H1 (cell line): ENCODE data around the gene TMBIM1. TPM values are rescaled to one million over a fixed set of nuclear protein-coding genes. Genes with fewer than 3 reads are reported as not detected.

ENCODE experiments used
- CTCF ChIA-PET: fragments of 300-600 bp; sonication (Branson Sonifier 250); formaldehyde crosslinking; loops from one replicate; lab custom pipeline; 2021; ENCODE audit not compliant: partially characterized antibody; lab: Charles Lee
- POLR2A ChIA-PET: fragments of 300-600 bp; sonication (Branson Sonifier 250); formaldehyde crosslinking; loops from one replicate; lab custom pipeline; 2021; ENCODE audit warnings: inconsistent platforms; ENCODE audit not compliant: partially characterized antibody; lab: Charles Lee
- DNase-seq, 2 experiments: peaks; one replicate each; pipeline versions ENCODE4 v3.0.0 to v3.0.0-alpha.2; 2010 to 2022; ENCODE audit warnings: low spot score in 2 of 2, low read depth in 1 of 2, mixed read lengths in 1 of 2
- FAIRE-seq: peaks from 2 replicates; lab custom pipeline; 2011; peaks lifted over from hg19 to GRCh38; lab: Jason Lieb, UNC
- H2AFZ ChIP-seq: 2 replicates; pipeline ENCODE4 v1.8.1; 2012; ENCODE audit warnings: low read length, inconsistent platforms
- H2AK5ac ChIP-seq: 2 replicates; pipeline ENCODE4 v1.6.1; 2013; ENCODE audit warnings: low read depth, low read length
- H2BK120ac ChIP-seq: replicated peaks from 2 replicates; pipeline ENCODE3; 2013; ENCODE audit warnings: low read depth, low read length, inconsistent platforms
- H2BK12ac ChIP-seq: 2 replicates; pipeline ENCODE4 v1.6.1; 2013; ENCODE audit warnings: low read depth, low read length
- H2BK15ac ChIP-seq: 2 replicates; pipeline ENCODE4 v1.6.1; 2013; ENCODE audit warnings: low read length
- H2BK20ac ChIP-seq: 2 replicates; pipeline ENCODE4 v1.6.1; 2013; ENCODE audit warnings: low read length
- H2BK5ac ChIP-seq: 2 replicates; pipeline ENCODE4 v1.6.1; 2013; ENCODE audit warnings: low read depth, low read length
- H3K14ac ChIP-seq: 2 replicates; pipeline ENCODE4 v1.6.1; 2013; ENCODE audit warnings: inconsistent platforms; ENCODE audit not compliant: insufficient read length
- H3K18ac ChIP-seq: 2 replicates; pipeline ENCODE4 v1.6.1; 2013; ENCODE audit warnings: low read length; ENCODE audit errors: extremely low read depth
- H3K23ac ChIP-seq: 2 replicates; pipeline ENCODE4 v1.6.1; 2013; ENCODE audit warnings: inconsistent platforms; ENCODE audit not compliant: insufficient read length
- H3K23me2 ChIP-seq: 2 replicates; pipeline ENCODE4 v1.6.1; 2013; ENCODE audit warnings: low read depth, low read length
- H3K27ac ChIP-seq: 2 replicates; pipeline ENCODE4 v1.6.1; 2011; ENCODE audit warnings: low read depth, low read length, inconsistent platforms
- H3K27me3 ChIP-seq, 4 experiments: replicated peaks in 1 of 4; 1 replicate in 1 of 4; 2 replicates in 3 of 4; pipeline versions ENCODE4 v1.6.1 to v1.8.1; 2011 to 2013; ENCODE audit warnings: low read length in 3 of 4, mild to moderate bottlenecking in 3 of 4, inconsistent platforms in 2 of 4, mixed read lengths in 2 of 4, moderate library complexity in 1 of 4; ENCODE audit not compliant: control insufficient read depth in 3 of 4, insufficient read depth in 3 of 4; ENCODE audit errors: extremely low read depth in 1 of 4
- H3K36me3 ChIP-seq, 4 experiments: 2 replicates each; pipeline versions ENCODE4 v1.6.1 to v1.8.1; 2011 to 2013; ENCODE audit warnings: mild to moderate bottlenecking in 4 of 4, low read length in 3 of 4, moderate library complexity in 2 of 4, control low read depth in 1 of 4, inconsistent platforms in 1 of 4; ENCODE audit not compliant: insufficient read depth in 4 of 4, control insufficient read depth in 2 of 4
- H3K4ac ChIP-seq: replicated peaks from 2 replicates; pipeline ENCODE3; 2013; ENCODE audit warnings: low read length, low read depth, mixed read lengths, inconsistent platforms; ENCODE audit not compliant: insufficient read length
- H3K4me1 ChIP-seq, 4 experiments: replicated peaks in 1 of 4; 1 replicate in 1 of 4; 2 replicates in 3 of 4; pipeline versions ENCODE4 v1.6.1 to v1.8.1; 2011 to 2013; ENCODE audit warnings: low read length in 3 of 4, inconsistent platforms in 2 of 4, mixed read lengths in 1 of 4; ENCODE audit not compliant: insufficient read depth in 4 of 4, control insufficient read depth in 3 of 4
- H3K4me2 ChIP-seq, 2 experiments: 2 replicates each; pipeline versions ENCODE4 v1.6.1 to v1.8.1; 2011 to 2013; ENCODE audit warnings: low read depth in 2 of 2, low read length in 2 of 2, control low read depth in 1 of 2, inconsistent platforms in 1 of 2, mild to moderate bottlenecking in 1 of 2; ENCODE audit not compliant: insufficient read depth in 1 of 2
- H3K4me3 ChIP-seq, 4 experiments: fragments of 200-600, 300-600 bp in 1 of 4; sonication (generic), shearing (Covaris generic), sonication (Bioruptor Twin) in 1 of 4; 2 replicates each; pipeline versions ENCODE4 v1.5.1 to v1.8.1; 2011 to 2016; ENCODE audit warnings: low read length in 4 of 4, low read depth in 3 of 4, control low read depth in 2 of 4, inconsistent platforms in 2 of 4, mild to moderate bottlenecking in 2 of 4, mixed read lengths in 1 of 4, moderate library complexity in 1 of 4; ENCODE audit not compliant: insufficient read depth in 2 of 4; ENCODE audit errors: extremely low read depth in 1 of 4
- H3K56ac ChIP-seq: replicated peaks from 2 replicates; pipeline ENCODE3; 2013; ENCODE audit warnings: low read depth, mild to moderate bottlenecking, mixed read lengths, low read length, inconsistent platforms; ENCODE audit not compliant: insufficient read length
- H3K79me1 ChIP-seq: 2 replicates; pipeline ENCODE4 v1.6.1; 2013; ENCODE audit warnings: low read depth, low read length, control low read depth
- H3K79me2 ChIP-seq, 2 experiments: 2 replicates each; pipeline versions ENCODE4 v1.6.1 to v1.8.1; 2012 to 2013; ENCODE audit warnings: low read length in 2 of 2, mild to moderate bottlenecking in 2 of 2, inconsistent platforms in 1 of 2; ENCODE audit not compliant: insufficient read depth in 2 of 2, control insufficient read depth in 1 of 2
- H3K9ac ChIP-seq, 4 experiments: replicated peaks in 1 of 4; 1 replicate in 1 of 4; 2 replicates in 3 of 4; pipeline versions ENCODE4 v1.6.1 to v1.8.1; 2011 to 2013; ENCODE audit warnings: low read depth in 3 of 4, low read length in 3 of 4, control low read depth in 2 of 4, mild to moderate bottlenecking in 2 of 4, moderate library complexity in 2 of 4, inconsistent platforms in 1 of 4; ENCODE audit errors: extremely low read depth in 1 of 4
- H3K9me3 ChIP-seq, 2 experiments: 2 replicates each; pipeline versions ENCODE4 v1.6.1 to v1.8.1; 2012 to 2013; ENCODE audit warnings: mild to moderate bottlenecking in 2 of 2, moderate library complexity in 2 of 2, control low read depth in 1 of 2, inconsistent platforms in 1 of 2, low read depth in 1 of 2, low read length in 1 of 2, mixed read lengths in 1 of 2; ENCODE audit not compliant: insufficient read depth in 2 of 2
- H4K20me1 ChIP-seq, 2 experiments: replicated peaks in 1 of 2; 2 replicates each; pipeline versions ENCODE3 to v1.8.1; 2011 to 2013; ENCODE audit warnings: inconsistent platforms in 2 of 2, low read length in 2 of 2, mild to moderate bottlenecking in 1 of 2; ENCODE audit not compliant: insufficient read depth in 2 of 2, control insufficient read depth in 1 of 2
- H4K5ac ChIP-seq: 2 replicates; pipeline ENCODE4 v1.6.1; 2013; ENCODE audit warnings: low read length, low read depth, mixed read lengths, inconsistent platforms; ENCODE audit not compliant: insufficient read length
- H4K8ac ChIP-seq: 2 replicates; pipeline ENCODE4 v1.8.0; 2013; ENCODE audit warnings: mild to moderate bottlenecking, moderate library complexity, low read length, inconsistent platforms; ENCODE audit not compliant: insufficient read depth; ENCODE audit errors: extremely low read depth
- H4K91ac ChIP-seq: replicated peaks from 2 replicates; pipeline ENCODE3; 2013; ENCODE audit warnings: low read length, mixed read lengths, inconsistent platforms; ENCODE audit not compliant: insufficient read length
- BRCA1 ChIP-seq: IDR thresholded peaks from 2 replicates; pipeline ENCODE4 v1.6.1; 2012; ENCODE audit warnings: low read depth, low read length, improper control_type of control experiment
- CHD1 ChIP-seq: IDR thresholded peaks from 2 replicates; pipeline ENCODE4 v1.6.1; 2012; ENCODE audit warnings: low read depth, low read length, improper control_type of control experiment
- EP300 ChIP-seq, 2 experiments: IDR thresholded peaks; 1 replicate in 1 of 2; 2 replicates in 1 of 2; pipeline ENCODE4 v1.6.1; 2011 to 2012; ENCODE audit warnings: low read depth in 2 of 2, low read length in 2 of 2, mild to moderate bottlenecking in 2 of 2, borderline replicate concordance in 1 of 2, inconsistent platforms in 1 of 2, moderate library complexity in 1 of 2
- GABPA ChIP-seq: IDR thresholded peaks from 2 replicates; pipeline ENCODE4 v1.6.1; 2011; ENCODE audit warnings: mild to moderate bottlenecking, low read length, moderate library complexity, borderline replicate concordance; ENCODE audit not compliant: insufficient read depth
- KDM5A ChIP-seq: fragments of 200-600 bp; IDR thresholded peaks from 2 replicates; pipeline ENCODE4 v1.7.1; 2012; ENCODE audit warnings: mild to moderate bottlenecking, low read length, inconsistent platforms, mixed read lengths
- MAX ChIP-seq: IDR thresholded peaks from 2 replicates; pipeline ENCODE4 v1.6.1; 2012; ENCODE audit warnings: inconsistent platforms
- PHF8 ChIP-seq: fragments of 200-600 bp; sonication (generic); conservative IDR thresholded peaks from 2 replicates; pipeline ENCODE4 v1.7.1; 2012; ENCODE audit warnings: low read depth, mild to moderate bottlenecking, inconsistent platforms, low read length, moderate library complexity
- POLR2A ChIP-seq, 2 experiments: IDR thresholded peaks; 1 replicate in 1 of 2; 2 replicates in 1 of 2; pipeline ENCODE4 v1.6.1; 2011; ENCODE audit warnings: low read depth in 2 of 2, low read length in 2 of 2, mild to moderate bottlenecking in 2 of 2; ENCODE audit errors: control extremely low read depth in 1 of 2
- RNF2 ChIP-seq: fragments of 200-900, 300-1000 bp; sonication (generic); IDR thresholded peaks from 2 replicates; pipeline ENCODE4 v1.7.1; 2016; ENCODE audit warnings: borderline replicate concordance, low read depth, mild to moderate bottlenecking, antibody characterized with exemption, low read length; ENCODE audit not compliant: poor library complexity, severe bottlenecking; ENCODE audit errors: missing control alignments
- TBP ChIP-seq: IDR thresholded peaks from 2 replicates; pipeline ENCODE4 v1.6.1; 2011; ENCODE audit warnings: low read depth, low read length, improper control_type of control experiment
- ZNF274 ChIP-seq: IDR thresholded peaks from 2 replicates; pipeline ENCODE4 v1.7.0; 2012; ENCODE audit warnings: low read length, borderline replicate concordance; ENCODE audit errors: extremely low read depth
- WGBS, 2 experiments: shearing (Covaris generic) in 1 of 2; methylation state at CpG; one replicate each; pipeline versions ENCODE4 v1.1.6 to v1.1.7; 2013 to 2015; ENCODE audit warnings: low lambda C conversion rate in 2 of 2, mixed read lengths in 2 of 2, inconsistent platforms in 1 of 2, low coverage in 1 of 2, missing lambda C conversion rate in 1 of 2; ENCODE audit not compliant: insufficient replicate concordance in 2 of 2, insufficient coverage in 1 of 2, insufficient read length in 1 of 2; ENCODE audit errors: extremely low coverage in 1 of 2, missing lambda C conversion rate in 1 of 2; 5-methylcytosine and 5-hydroxymethylcytosine counted together
- polyA plus RNA-seq, 7 experiments: library from polyadenylated mRNA; depleted of rRNA in 3 of 7; stranded (reverse) in 5 of 7; unstranded in 2 of 7; fragments of >200 nt in 5 of 7; fragments of 200-250 nt in 2 of 7; gene quantifications; 1 replicate in 5 of 7; 2 replicates in 1 of 7; 4 replicates in 1 of 7; pipeline versions ENCODE4 v1.2.1 to v1.2.3, GENCODE V29; 2011 to 2013; ENCODE audit warnings: missing spikeins in 2 of 7, mixed read lengths in 2 of 7
- total RNA-seq: library from RNA; stranded (reverse); fragmentation: NEBNext Ultra II Directional; extraction: Animal tissue kit (Norgen Biotek cat#: 25700); gene quantifications from 2 replicates; pipeline ENCODE4 v1.2.1, GENCODE V29; 2021

The TMBIM1 gene
- total and polyA plus RNA-seq, 2 of the 8 experiments (the other 6 are each of a cell fraction or from before 2014, with no cell fraction given) = 22.1 to 36.8 TPM

DNA sequence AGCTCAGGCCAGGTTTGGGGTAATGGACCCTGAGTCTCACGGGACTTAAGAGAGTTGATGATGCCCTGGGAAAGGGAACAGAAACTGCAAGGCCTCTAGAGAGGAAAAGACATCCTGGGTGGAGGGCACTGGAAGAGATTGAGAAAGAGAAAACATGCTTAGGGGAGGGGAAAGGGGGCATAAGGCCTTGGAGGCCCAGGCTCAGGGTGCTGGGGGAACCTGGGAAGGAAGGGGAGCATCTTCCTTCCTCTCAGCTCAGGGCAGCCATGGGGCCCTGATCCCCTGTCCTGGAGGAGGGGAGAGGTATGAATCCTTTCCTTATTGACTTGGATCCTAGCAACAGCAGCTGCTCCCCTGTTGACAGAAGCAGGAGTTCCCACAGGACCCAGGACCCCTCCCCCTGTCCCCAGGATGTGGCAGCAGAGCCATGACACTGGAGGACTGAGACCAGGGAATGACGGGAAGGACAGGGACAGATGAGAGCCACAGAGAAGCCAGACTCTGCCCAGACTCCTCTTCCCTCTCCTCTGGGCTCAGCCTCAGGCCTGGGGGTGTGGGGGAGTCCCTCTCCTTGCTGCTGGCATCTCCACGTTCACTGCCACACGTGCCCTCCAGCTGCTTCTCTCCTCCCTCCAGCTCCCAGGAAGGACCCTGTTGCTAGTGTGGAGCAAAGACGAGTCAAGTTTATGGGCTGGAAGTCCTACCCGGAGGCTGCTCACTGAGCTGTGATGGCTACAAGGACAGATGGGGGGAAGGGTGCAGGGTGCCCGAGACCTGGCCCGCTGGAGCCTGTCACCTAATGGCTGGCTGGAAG lies 30.7 kb downstream of the TMBIM1 start:
- FAIRE-seq (no peak), DNase-seq (no peak)
- Histone ChIP-seq H3K23ac (no peak overlapping the region), H3K4me1 (peaks cover 3 to 22% (median 15%) of the 10 kb centered on the region in 4 experiments), H2AK5ac (no peak overlapping the region), H3K23me2 (no peaks in the 10 kb centered on the region), H3K79me1 (no peaks in the 10 kb centered on the region), H3K14ac (no peak overlapping the region), H3K9ac (peak overlapping the region in 1 of 4 experiments; percentile 22; a peak in 2 of 7 replicates), H3K27me3 (no peaks in the 10 kb centered on the region), H2BK12ac (no peak overlapping the region), H2AFZ (no peak overlapping the region), H3K18ac (no peak overlapping the region), H2BK120ac (no peak overlapping the region), H2BK5ac (peak overlapping the region; percentile 49; the same call in 1 of the 2 replicates), H4K5ac (no peak overlapping the region), H3K27ac (no peak overlapping the region), H4K8ac (no peak overlapping the region), H2BK15ac (no peak overlapping the region), H2BK20ac (no peak overlapping the region), H3K79me2 (no peaks in the 10 kb centered on the region), H3K9me3 (no peaks in the 10 kb centered on the region), H4K20me1 (peaks cover 0 to 13% of the 10 kb centered on the region in 2 experiments), H4K91ac (no peak overlapping the region), H3K4ac (peak overlapping the region; percentile 41), H3K4me2 (peak overlapping the region; percentile 42 to 46; a peak in 2 of 4 replicates), H3K36me3 (peaks cover 12 to 29% (median 18%) of the 10 kb centered on the region in 4 experiments; a peak in 7 of 8 replicates), H3K4me3 (no peak overlapping the region; a peak in 1 of 8 replicates), H3K56ac (no peak overlapping the region)
- POLR2A ChIA-PET = interaction anchor here (0.9 to 3.7 kb wide), 8 partner anchors 9 to 306 kb away, joined by 3 to 29 read pairs (median 4); partner anchors contain the start of genes AAMP, PNKD and USP37
- 75% methylated on average over 8 of the region's 8 CpGs; no CpG with 5 or more reads in 1 of the 2 experiments for WGBS, 2 experiments
- CTCF ChIA-PET = interaction anchor here (1.2 to 9.0 kb wide), 5 partner anchors 12 to 188 kb away, joined by 4 to 81 read pairs (median 5); partner anchors contain the start of genes AAMP and PNKD
- TF ChIP-seq MAX (no peak), GABPA (no peak), PHF8 (no peak), TBP (no peak), POLR2A (IDR thresholded peaks at IDR 0.05; ENCODE audit: control extremely low read depth in 1 of 2, low read depth in 2 of 2, low read length in 2 of 2) (no peak), RNF2 (no peak), CHD1 (no peak), ZNF274 (no peak), BRCA1 (no peak), KDM5A (no peak), EP300 (IDR thresholded peaks at IDR 0.05; ENCODE audit: borderline replicate concordance in 1 of 2, low read depth in 2 of 2, low read length in 2 of 2) (no peak)
